ENCODE data around the gene STMN1.

STMN1 gene

DNA sequence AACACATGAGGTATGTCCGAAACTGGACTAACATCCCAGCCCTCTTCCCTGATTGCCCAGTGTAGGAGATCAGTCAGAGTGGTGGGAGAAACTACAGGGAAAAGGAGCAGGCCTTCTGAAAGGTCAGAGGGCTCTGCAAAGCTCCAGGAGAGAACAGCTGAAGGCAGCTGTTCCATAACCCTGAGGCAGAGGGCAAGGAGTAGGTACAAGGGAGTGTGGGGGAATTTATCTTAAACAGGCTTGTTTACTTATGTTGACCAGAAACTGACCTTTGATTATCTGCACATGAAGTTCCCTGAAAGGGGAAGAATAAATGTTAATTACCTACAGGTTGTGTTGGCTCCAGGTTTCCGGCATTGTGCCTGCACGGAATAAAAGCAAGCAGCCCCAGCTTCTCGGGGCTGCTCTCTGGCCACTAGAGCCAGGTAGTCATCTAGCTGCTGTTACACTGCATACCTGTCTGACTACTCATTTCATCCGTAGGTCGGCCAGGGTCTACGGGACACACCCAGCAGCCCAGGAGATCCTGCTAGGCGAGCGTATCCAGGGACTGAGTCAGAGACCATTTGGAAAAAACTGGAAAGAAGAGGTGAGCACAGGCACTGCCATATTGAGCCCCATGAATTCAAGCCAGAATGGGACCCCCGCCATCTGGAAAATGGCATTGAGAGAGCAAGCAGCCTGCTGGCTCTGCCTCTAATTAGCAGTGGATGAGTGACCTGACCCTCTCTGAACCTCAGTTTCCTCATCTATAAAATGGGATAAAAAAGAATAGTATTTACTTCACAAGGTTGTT lies 15.8 kb downstream of the STMN1 start:
- DNase-seq, result no peak

DNA sequence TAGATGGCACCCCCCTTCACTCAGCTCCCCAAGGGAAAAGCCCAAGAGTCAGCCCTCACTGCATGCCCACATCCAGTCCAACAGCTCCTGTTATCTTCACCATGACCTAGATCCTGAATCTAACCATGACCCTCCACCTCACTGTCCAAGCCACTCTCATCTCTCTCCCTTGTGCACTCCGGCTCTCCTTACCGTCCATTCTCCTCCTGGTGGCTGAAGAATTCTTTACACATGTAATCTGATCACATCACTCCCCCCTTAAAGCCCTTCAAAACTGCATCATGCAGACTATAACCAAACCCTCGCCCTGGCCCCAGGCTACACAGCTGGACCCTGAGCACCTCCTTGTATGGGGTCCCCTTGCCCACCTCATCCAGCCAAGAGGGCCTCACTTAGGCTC lies 16.7 kb downstream of the STMN1 start:
- no peak for DNase-seq

DNA sequence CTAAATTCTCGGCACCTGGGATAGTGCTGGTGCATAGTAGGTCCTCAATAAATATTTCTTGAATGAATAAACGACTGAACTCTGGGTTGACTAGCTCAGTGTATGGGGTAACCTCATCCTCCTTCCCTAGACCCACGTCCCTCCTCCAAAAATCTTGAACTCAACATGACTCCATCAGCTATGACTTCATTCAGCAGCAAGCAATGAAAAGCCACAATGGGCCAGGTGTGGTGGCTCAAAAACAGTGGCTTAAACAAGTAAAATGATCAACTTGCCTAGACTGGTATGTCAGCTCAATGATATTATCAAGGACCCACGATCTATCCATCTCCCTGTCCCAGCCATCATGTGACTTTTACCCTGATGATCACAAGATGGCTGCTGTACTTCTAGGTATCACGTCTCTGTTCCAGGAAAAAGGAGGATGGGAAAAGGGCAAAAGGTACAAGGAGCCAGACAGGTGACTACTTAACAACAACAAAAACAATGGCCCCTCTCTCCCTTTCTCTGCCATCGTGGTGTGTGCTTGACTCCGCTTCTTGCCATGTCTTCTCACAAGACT lies 17.7 kb downstream of the STMN1 start:
- no peak for DNase-seq

DNA sequence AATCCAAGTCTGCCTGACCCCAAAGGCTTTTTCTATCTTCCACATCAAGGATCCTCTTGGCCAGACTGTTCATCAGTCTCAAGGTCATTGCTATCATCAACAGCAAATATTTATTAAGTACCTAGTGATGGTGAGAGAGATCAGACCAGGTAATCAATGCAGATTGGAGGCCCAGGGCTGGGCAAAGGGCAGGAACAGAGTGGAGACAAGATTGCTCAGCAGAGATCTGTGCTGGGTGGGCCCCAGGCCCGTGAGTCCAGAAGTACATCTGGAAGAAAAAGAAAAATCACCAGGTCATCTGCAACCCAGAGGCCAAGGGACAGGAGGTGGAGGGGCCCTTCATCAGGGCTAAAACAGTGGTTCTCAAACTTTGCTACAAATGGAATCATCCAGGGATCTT lies 20.6 kb downstream of the STMN1 start:
- DNase-seq, result no peak

DNA sequence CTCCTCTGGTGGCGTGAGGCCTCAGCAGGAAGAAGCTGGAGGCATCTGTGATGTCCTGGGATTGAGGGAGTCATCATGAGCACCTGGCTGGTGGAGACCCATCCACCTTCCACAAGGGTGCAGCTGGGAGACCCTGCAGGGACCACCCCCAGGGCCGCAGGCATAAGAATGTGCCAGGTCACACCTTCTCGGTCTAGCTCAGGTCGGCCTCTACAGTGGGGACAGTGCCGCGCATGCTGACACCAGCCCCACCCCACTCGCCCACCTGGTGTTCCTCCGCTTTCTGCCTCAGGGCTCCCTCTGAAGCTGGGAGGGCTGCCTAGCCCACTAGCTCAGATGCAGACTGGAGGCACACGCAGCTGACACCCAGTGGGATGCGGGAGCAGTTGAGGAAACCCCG lies 25.0 kb downstream of the STMN1 start:
- no peak for DNase-seq

DNA sequence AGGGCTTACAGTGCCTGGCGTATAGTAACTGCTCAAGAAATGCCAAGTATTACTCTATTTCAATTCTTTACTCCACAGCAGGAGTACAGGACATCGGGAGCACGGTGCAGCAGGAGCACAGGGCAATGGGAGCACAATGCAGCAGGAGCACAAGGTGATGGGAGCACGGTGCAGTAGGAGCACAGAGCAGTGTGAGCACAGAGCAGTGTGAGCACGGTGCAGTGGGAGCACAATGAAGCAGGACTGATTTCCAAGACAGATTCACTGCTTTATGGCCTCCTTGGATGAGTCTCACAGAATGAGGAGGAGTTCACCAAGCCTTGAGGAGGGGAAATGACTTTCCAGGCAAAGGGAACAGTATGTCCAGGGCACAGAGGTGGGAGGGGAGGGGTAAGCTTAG lies 25.7 kb downstream of the STMN1 start:
- no peak for DNase-seq

DNA sequence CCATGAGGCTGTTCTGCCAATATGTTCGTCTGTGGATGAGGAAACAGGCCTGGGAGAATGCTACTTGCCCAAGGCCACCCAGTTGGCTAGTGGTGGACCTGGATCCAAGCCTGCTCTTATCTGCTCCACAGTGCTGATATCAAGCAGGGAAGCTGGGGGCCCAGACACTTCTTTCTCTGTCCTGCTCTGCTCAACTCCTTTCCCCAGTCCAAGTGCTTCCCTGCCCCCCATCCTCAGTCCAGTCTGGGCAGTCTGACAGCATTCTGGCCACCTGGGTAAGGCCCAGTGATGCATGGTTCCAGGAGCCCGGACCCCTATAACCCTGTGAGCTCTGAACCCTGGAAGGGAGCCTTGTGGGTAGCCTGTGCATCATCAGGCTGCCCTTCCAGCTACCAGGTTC lies 26.5 kb downstream of the STMN1 start:
- no peak for DNase-seq

DNA sequence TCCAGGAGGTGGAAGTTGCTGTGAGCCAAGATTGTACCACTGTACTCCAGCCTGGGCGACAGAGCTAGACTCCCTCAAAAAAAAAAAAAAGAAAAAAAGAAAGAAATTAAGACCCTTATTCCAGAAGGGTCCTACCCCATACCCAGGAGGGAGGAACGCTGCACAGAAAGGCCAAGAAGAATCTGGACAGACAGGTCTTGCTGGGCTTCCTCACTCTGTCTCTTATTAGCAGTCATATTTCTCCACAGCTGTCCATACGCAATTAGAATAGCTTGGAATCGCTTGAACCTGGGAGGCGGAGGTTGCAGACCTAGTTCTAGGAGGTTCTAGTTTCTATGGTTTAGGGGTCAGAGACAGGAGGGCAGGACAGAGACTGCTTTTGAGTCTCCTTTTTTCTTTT lies 27.5 kb downstream of the STMN1 start:
- no peak for DNase-seq

DNA sequence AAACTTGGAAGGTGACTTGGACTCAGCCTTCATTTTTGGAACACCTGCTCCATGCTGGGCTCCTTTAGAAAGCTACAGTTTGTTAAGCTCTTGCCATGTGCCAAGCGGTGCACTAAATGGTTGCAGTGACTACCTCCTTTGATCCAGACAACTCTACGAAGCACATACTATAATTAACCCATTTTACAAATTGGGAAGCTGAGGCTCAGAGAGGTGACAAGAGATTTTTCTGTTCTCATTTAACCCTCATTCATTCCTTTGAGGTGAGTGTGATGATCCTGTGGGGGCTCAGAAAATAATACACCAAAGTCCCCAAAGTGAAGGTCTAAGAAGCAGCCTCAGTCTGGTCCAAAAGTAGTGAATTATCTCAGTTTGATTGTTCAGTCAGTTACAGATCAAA lies 29.1 kb downstream of the STMN1 start:
- DNase-seq, result no peak

DNA sequence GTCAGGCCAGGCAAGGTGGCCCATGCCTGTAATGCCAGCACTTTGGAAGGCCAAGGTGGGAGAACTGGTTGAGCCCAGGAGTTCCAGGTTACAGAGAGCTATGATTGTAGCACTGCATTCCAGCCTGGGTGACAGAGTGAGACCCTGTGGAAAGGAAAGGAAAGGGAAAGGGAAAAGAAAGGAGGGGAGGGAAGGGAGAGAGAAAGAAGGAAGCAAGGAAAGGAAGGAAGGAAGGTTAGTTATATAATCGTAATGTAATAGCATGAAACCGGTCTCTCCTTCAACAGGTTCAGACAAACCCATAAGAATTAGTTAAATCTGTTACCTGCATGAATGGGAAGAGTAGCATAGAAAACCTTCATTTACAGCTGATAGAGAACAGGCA lies 29.5 kb downstream of the STMN1 start:
- DNase-seq, result no peak

DNA sequence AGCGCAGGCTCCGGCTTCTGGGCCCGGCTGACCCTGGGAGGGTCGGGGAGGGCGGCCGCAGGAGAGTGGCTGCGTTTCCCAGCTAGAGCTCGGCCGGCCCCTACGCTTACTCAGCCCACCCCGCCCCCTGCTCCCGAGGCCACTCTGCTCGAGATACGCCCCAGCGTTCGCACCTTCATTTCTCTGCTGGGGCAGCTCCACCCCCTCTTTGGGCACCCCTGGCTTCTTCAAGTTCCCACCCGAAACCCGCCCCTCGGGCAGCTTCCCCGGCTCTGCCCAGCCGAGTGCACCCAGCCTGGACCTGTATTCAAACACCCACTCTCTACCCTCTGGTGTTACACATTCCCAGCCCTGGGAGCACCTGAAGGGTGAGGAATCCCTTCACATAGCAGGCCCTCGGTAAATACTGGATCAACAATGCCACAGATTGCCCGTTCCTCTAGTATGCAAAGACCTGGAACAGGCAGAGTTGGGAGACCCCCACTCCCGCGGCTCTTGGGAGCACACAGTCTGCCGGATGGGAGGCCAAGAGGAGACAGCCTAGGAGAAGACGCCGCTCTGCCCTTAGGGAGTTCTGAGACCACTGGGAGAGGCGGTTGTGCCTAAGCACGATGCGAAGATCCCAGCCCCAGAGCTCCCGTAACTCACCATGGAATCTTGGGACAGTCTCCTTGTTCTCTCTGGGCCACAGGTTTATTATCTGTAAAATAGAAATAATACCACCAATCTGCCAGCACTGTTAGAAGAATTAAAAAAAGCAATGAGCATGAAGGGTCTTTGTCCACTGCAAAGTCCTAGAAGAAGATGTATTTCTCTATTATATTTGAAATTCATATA lies 30.1 kb downstream of the STMN1 start:
- no peak for DNase-seq

DNA sequence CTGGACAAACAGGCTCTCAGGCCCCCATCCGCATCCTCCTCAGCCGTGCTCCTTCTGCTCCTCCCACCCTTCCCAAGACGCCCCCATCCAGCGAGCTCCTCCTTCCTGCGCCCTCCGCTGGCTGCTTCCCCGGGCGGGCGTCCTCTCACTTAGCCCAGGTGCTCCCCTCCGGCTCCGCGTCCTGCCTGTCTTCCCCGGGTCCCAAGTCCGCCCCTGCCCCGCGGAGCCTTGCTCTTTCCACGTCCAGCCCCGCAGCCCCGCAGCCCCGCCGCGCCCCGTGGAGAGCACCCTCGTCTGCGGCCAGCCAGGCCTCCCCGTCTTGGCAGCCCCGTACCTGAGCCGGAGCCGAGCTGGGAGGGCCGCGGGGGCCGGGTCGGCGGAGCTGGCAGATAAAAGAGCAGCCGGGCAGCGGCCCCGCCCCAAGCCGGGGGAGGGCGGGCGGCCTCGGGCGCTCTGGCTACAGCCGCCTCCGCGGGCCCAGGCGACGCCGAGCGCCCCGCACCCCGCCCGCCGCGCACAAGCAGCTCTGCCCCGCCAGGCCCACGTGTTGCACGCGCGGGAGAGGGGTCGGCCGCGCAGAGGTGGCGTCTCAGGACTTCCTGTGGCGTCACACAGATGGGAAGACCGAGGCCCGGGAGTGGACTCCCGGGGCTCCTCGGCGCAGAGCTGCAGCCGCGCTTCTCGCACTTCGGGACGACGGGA lies 30.9 kb downstream of the STMN1 start, which contains the start of gene PAQR7:
PAQR7 (minus strand) TSS at position 555 of the 702 bp plus-strand sequence. CDS start 11,869 bp downstream, outside the sequence.
- no peak for DNase-seq

DNA sequence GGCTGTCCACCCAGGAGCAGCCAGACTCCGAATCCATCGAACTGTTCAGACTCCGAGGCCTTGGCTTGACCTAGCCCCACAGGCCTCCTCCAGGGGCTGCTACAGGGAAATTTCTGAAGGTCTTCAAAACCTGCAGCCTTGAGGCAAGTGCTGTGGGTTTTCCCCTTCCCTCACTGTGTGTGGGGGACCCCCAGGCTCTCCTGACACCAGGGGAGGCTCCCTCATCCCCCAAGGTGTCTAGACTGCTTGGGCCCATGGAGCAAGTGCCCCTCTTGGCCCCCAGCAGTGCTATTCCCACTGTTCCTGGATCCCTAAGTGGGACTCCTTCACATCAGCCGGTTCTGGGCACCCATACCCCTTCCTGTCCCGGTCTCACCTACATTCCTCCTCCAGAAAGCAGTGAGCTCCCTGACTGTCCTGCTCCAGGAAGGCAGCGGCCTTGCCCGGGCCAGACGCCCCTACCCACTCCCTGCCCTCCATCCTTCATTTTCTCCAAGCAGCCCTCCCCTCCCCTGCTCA lies 31.5 kb downstream of the STMN1 start:
- DNase-seq, result no peak

DNA sequence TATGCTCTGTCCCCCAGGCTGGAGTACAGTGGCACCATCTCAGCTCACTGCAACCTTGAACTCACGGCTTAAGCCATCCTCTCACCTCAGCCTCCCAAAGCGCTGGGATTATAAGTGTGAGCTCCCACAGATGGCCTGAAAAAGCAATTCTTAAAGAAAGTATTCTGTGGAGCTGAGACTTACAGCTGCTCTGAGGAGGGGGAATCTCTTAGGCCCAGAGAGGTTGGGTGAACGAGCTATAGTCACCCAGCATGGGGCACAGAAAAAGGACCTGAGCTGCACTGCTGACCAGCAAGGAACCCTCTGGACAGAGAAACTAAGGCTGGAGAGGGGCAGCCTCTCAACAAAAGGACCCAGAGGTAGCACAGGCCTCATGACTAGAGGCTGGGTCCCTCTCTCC lies 32.0 kb downstream of the STMN1 start:
- no peak for DNase-seq

DNA sequence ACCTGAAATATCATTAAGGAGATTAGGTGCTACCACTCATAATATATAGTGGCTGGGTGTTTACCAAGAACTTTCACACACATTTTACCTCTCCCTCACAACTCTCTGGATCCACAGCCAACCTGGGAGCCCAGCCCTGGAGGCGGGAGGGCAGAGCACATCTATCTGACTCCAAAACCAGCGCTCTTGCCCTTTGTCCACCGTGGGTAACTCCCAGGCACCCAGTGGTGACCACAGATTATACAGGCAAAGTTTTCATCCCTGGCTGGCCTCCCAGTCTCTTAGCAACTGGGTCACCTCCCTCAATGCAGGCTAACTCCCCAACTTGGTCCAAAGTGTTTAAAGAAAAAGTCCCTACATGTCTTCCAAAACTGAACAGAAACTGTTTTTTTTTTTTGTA lies 33.1 kb downstream of the STMN1 start:
- DNase-seq, result no peak

DNA sequence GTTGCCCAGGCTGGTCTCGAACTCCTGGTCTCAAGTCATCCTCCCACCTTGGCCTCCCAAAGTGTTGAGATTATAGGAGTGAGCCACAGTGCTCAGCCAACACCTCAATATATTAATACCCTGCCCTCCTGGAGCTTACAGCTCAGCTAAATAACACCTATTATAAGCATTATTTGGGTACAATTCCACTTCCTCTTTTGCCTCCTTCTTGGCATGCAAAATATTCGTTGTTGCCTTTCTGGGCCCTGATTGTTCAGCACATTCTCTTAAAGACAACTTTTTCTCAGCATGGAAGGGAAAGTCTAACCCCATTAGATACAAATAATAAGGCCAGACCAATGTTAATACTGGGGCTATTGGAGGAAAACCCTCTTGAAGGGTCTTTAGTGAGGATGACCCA lies 33.5 kb downstream of the STMN1 start:
- no peak for DNase-seq

DNA sequence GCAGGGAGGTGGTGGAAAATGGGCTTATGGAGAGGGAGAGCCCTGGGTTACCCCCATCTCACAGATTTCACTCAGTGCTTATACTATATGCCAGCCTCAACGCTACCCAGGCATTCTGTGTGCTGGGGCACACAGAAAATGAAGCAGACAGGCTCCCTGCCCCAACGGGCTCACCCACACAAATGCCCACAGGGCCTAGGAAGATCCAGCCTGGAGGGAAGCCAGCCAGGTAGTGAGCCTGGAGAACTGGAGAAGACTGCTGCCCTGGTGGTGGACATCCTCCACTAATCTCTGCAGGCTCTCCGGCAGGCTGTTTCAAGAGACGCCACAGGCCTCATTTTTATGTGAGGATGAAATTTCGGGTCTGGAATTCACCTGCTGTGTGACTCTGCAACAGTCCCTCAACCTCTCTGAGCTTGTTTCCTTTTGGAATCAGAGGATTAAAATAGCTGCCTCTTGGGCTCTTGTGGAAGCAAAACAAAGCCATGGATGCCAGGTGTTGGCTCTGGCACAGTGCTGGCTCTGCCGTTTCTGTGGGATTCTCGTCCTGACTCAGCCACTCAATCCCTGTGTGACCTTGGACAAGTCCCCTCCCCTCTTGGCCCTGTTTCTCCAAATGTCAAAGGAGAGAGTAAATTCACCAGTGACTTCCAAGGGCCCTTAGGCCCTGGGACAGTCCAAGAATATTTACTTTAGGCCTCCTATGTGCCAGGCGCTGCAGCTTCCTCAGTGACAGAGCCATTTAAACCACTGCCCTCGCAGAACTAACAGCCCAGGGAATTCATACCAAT lies 34.3 kb downstream of the STMN1 start:
- DNase-seq, result no peak

DNA sequence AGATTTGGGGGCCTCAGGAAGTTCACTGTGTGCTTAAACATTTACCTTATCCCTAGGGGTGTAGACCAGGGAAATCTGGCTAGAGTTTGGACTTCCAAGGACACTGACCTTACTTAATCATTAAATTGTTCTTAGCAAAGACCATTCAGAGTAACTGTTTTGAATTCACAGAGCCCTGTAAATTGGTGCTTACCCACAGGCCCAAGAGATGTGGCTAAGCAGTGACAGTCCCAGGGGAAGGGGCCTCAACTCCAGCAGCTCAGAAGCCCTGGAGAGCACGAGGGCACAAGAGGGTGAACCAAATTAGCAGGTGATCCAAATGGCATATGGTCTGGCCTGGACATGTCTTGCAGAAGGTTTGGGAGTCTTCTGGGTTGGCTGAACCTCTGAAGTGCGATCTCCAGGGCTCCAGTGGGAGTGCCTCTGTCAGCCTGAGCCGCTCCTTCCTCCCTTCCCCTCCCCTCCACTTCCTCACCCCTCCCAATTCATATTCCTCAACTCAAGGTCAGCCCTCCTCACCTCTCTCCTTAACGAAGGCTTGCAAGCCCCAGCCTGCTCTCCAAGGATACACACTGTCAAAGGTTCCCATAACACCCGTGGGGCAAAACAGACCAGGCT lies 35.0 kb downstream of the STMN1 start:
- no peak for DNase-seq

DNA sequence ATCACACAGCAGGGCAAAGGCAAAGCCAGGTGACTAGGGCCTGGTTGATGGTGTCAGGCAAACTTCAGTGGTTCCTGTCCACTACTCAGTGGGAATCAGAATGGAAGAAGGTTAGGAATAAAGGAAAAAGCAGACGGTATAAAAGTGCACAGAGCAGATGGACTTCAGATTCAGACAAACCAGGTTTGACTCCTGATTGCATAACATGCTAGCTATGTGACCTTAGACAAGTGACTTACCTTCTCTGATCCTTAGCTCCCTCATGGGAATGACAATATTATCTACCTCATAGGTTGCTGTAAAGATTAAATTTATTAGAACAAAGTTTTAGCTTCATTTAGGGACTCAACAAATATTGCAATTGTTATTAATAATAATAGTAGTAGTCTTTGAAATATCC lies 35.6 kb downstream of the STMN1 start:
- no peak for DNase-seq

DNA sequence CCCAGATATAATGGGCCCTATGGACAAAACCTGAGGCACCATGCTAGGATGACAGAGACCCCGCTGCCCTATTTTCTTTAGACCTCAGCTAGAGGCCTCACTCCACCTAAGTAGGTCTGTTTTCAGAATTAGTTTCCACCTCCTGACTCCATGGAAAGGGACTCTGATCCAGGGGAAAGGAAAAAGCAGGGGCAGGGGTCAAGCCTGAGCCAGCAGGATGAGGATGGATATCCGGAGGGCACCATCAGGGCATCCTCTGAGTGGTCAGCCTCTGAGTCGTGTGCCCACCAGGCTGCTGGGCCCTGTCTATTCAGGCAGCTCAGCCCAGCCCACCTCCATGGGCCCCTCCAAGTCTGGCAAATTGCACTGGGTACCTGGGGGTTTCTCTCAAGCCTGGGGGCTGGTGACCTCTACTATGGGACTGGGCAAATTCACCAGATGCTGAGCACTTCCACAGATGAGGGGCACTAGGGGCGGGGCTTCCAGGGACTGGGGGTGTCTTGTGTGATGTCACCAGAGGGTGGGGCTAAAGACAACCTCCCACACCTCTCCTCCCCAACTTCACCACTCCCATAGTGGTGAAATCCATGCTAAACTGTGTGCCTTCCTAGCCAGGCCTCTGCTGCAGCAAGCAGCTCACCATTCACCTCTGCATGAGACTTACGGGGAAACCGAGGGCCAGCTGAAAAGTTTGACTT lies 36.2 kb downstream of the STMN1 start:
- DNase-seq, result no peak

Measured in NCI-H1436 treated with DMSO at 0.1 percent for 48 hours (cell line).